HPDE6-E6E7 (cell line): ENCODE measurements around the gene MTCH1.
"Not testable (repeated sequence)": the region's sequence is repeated elsewhere in the genome, so short reads cannot be mapped to it uniquely, and the experiment has no call there.

Experiments used
- DNase-seq: peaks from one replicate; pipeline ENCODE4 v3.0.0; 2011; ENCODE audit warnings: missing footprints; ENCODE audit errors: extremely low spot score

The MTCH1 gene

DNA sequence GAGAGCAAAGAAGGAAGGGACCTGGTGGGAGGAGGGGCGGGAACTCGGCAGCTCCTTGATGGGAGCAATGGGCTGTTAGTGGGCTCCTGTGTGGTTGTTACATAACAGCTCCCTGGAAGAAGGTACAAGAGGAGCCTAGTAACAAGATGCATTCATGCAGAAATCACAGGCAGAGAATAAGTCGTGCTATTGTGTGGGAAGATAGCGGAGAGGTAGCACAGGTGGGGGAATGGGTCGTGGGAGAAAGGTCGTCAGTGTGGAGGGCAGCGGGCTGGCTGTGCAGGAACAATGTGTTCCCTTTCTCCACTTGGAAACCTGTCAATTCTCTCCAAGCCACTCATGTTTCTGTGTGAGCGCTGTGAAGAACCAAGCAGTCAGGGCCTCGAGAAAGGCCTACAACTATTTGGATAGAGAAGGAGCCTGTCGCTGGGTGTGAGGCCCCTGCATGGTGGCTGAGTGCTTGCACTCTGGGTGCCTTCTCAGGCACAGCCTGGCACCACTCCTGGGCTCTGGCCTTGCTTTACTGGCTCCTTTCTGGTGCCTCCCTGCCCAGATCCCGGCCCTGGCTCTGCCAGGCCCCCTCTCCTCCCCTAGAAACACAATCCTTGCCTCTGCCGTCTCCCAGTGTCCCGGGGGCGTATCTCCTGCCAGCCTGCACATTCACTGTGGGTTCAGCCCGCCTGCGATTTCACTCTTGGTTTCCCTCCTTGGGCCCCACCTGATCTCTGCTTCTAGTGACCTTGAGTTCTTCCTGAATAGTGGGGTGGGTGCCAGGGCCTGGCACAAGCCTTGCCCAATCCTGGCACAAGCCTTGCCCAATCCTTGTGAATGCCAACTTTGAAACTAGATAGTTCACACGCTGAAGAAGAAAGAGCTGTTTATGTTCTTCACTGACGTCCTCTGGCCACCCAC lies 12.1 kb upstream of the MTCH1 start:
- DNase-seq: no peak

DNA sequence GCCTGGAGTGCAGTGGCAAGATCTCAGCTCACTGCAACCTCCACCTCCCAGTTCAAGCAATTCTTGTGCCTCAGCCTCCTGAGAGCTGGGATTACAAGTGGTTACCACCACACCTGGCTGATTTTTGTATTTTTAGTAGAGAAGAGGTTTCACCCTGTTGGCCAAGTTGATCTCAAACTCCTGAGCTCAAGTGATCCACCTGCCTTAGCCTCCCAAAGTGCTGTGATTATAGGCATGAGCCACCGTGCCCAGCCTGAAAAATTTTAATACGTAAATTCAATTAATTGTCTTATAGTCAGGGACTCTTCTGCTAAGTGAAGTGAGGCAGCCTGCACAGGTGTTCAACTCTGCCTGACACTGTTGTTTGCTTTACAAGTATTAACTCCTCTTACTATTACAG lies 4.4 kb upstream of the MTCH1 start:
- DNase-seq: not testable (repeated sequence)

DNA sequence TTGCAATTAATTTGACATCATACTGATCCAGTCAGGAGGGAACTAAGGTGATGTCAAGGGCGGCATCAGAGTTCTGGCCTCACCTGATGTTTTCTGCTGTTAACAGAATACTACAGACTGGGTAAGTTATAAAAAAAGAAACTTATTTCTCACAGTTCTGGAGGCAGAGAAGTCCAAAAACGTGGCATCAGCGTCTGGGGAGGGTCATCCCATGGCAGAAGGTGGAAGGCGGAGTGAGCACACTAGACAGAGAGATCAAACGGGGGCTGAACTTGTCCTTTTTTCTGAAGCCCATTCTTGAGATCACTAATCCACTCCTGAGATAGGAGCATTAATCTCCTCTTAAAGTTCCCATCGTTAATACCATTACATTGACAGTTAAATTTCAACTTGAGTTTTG lies 3.3 kb upstream of the MTCH1 start:
- DNase-seq: no peak

DNA sequence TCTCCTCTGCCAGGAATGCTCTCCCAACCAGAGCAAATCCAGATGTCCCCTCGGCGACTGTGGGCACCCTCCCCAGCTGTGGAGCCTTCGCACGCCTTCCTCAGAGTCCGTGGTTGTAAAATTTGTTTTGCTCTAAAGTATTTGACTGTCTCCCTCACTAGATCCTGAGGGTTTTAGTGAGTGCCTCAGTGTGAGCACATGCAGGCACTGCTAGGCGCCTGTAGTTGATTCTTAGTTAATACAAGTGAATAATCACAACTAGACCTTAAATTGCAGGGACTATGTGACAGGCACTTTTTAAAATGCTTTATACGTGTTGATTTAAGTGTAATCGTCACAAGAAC lies 680 bp upstream of the MTCH1 start:
- no peak for DNase-seq

DNA sequence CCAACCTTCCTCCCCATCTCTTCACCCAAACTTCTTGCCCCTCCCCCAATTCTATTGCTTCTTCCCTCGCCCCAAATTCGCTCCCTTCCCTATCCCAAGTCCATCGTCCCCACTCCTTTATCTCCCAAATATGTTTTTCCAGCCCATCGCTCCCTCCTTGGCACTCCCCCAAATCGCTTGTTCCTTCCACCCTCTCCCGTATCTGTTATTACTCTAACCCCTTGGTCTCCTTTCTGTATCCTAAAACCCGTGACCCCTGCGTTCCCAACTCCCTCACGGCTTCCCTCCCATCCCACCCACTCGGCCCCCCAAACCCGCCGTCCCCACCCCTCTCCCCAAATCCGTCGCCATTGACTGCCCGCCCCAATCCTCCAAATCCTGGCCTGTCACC lies 584 bp downstream of the MTCH1 start:
- DNase-seq: no peak

DNA sequence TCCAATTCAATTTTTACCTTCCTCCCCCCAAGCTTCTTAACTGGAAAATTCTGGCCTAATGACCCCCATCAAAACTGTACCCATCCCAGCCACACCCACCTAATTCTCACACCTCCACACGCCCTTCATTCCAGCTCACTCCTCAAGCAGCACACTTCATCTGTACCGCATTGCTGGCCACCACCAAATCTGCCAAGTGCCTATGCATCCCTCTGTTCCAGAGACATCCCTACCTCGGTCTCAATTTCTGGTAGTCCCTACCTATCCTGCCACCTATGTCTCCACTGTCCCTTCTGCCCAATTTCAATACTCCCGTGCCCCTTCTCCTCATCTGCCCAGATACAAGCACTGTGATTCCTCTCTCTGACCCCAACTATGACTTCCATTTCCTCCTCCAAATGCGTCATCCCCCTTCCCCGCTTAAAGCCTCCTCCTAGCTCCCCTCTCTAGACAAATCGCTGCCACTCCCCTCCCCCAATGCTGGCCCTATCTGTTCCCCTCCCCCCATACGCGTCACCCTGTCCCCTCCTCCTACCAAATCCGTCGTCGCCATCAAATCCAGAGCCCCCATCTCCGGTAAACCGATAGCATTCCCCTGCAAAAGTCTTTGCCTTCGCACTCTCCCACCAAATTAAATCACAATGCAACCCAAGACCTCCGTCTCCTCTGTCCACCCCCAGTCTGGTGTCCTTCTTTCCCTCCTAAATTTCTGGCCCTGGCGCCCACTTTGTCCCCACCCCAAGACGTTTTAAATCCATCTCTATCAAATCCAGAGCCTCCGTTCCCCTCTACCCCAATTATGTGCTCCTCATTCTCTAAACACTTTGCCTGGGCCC lies 1.2 kb downstream of the MTCH1 start:
- no peak for DNase-seq

DNA sequence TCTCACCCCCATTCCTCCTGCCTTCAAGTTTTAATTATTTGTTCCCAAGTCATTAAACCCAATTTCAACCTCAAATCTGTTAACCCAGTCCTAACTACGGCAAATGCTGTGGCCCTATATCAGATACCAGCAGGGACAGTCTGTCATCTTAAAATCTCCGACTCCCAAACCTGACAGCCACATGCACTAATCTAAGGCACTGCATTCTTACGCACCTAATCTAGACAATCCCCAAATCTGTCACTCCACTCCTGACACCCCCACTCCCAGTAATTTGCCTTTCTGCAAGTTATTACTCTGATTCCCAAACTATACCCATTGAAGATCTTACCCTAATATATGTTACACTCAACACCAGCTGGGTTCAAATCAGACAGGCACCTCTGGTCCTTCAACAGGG lies 2.5 kb downstream of the MTCH1 start:
- DNase-seq: no peak

DNA sequence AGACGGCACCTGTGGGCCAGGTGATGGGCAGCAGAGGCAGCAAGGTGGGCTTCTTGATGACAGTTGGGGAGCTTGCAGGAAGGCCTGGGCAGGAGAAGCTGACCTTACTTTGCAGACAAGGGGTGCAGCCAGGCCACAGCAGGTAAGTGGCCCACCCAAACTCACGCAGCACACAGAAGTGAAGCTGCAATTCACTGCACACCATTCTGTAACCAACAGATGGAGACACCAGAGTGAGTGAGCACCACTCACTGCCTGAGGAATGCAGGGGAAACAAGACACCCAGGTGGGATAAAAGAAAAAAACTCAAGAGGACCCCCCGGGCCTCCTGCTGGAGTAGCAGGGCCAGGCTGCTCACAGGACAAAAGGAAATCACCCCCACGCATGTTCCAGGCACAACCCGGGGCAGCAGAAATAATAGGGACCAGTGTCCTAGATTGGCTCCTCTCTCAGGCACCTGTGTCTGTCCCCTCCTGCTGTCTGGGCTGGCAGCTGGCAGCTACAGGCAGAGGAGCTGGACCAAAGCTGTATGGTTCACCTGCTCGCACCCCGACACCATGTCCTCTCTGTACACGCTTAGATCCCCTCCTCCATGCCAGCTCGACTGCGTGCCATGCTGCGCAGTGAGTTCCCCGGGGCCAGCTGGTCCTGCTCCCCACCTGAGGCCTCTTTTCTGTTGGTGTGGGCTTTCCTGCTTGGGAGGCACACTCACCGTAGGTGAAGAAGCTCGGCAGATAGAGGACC lies 4.9 kb downstream of the MTCH1 start:
- DNase-seq: no peak

DNA sequence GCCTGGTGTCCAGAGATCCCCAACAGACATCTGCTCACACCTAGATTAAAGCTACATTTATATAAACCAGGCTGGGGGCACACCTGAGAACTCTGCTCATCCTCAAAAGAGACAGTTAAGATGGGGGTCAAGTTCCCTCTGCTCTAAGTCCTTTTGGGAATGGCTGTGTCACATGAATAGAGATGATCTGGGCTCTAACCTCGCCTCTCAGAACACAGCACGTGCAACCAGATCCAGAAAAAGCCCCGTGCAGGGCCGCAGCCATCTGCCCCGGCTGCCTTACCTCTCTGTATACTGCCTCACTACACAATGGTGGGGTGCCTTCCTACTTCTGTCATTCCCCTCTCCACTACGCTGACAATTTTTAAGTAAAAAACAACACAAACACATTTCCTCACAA lies 5.9 kb downstream of the MTCH1 start:
- no peak for DNase-seq

DNA sequence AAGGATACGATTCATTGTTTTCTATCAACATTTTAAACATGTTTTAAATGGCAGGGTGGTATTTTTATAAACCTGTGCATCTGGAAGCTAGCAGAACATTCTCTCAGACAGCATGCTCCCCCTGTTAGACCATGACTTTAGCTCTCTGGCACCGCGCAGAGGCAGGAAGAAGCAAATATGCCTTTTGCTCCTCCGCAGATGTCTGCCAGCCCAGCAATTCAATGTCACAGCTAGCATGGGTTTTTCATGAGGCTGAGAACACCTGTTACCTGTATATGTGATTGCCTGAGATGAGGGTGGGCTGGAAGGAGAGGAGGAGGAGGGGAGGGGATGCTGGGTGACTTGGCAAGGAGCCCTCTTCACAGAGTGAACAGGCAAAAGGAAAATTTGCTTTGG lies 6.7 kb downstream of the MTCH1 start:
- DNase-seq: no peak

DNA sequence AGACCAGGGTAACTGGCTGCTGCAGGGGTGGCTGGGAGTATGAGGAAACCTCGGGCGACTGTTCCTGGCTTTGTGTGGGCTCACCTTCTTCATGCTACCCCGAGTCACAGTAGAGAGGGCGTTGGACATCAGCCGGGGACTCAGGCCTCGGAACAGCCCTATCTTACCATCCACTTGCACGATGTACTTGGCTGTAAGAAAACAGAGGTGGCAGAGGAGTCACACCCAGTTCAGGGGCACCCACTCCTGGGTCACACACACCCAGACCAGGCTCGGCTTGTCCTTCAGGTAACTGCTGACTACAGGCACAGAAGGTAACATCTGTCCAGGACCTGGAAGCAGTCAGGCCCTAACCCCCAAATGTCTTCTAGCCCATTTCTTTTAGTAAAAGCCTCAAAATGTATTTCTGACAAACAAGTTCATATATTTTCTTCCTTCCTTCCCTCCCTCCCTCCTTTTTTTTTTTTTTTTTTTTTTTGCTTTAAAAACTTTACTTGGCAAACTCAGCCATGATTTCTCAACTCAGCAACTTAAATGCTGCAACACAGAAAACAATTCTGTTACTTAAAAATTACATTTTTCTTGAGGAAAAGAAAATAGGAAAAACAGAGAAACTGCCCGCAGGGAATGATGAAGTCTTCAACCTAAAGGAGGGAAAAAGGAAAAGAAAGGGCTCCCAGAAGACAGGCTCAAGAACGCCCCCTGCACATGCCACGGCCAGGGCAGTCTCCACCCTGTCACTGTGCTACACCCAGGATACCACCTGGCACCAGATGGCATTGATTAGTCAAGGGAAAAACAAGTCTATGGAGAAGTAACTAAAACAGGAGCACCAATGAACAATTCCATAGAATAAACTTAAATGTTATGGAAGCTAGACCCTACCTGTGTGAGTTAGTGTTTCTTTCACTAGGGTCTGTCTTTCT lies 7.3 kb downstream of the MTCH1 start:
- DNase-seq: no peak

DNA sequence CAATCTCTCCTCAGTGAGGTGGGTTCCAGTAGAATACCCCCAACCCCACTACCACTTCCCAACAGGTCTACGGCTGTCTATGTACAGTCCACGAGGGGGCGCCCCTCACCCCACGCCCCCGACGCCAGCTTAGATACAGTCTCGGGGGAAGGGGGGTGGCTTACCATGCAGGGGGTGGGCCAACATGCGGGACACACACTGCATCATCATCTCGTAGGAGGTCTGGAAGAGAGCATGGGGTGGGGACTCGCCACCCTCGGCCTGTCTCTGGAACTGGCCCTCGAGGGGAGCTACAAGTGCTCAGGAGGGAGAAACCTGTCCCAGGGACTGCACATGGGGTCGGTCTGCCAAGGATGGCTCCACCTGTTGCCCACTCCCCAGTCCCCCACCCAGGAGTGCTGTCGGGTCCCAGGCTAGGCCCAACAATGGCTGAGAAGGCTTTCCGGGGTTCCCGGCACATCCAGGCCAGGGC lies 8.5 kb downstream of the MTCH1 start:
- no peak for DNase-seq

DNA sequence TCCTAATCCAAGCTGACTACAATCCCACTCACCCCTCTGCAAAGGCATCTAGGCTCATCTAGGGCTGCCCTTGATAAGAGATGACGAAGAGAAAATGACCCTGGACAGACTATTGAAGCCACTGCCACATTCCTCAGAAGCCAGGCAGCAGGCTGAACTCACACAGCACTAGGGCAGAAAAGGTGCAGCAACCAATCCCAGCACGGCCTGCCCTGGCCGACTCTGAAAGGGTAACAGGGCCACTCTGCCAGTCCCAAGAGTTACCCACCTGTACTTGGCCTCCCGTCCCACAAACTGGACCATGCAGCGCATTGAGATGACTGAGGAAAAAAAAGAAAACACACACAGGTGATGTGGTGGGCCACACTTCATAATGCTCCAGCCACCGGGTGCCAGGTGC lies 9.1 kb downstream of the MTCH1 start:
- no peak for DNase-seq

DNA sequence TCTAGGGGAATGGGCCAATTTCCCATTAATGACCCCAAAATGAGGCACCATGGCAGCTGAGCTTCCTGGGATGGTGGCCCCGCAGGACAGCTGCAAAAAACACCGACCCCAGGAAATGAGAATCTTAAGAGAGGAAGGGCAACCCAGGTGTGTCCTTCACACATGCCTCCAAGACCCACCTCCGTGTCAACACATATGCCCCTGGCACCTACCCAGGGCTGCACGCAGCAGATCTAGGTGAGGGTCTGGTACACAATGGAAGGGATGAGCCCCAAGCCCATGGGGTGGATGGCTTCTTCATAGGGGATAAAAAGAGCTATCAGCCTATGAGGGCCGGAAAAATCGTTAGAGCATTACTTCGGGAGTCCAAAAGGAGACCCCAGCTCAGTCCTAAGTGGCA lies 9.5 kb downstream of the MTCH1 start:
- DNase-seq: no peak

DNA sequence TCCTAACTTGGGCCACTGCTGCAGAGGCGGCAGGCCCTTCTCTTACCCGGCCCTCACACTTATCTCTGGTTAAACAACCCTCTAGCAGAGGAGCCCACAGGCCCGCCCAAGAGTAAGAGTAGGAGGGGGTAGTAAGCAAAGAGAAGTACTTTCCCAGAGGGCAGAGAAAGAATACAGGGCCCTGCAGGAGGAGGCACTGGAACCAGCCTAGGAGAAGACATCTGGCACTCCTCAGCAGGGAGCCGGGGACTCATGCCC lies 10.1 kb downstream of the MTCH1 start:
- DNase-seq: no peak

DNA sequence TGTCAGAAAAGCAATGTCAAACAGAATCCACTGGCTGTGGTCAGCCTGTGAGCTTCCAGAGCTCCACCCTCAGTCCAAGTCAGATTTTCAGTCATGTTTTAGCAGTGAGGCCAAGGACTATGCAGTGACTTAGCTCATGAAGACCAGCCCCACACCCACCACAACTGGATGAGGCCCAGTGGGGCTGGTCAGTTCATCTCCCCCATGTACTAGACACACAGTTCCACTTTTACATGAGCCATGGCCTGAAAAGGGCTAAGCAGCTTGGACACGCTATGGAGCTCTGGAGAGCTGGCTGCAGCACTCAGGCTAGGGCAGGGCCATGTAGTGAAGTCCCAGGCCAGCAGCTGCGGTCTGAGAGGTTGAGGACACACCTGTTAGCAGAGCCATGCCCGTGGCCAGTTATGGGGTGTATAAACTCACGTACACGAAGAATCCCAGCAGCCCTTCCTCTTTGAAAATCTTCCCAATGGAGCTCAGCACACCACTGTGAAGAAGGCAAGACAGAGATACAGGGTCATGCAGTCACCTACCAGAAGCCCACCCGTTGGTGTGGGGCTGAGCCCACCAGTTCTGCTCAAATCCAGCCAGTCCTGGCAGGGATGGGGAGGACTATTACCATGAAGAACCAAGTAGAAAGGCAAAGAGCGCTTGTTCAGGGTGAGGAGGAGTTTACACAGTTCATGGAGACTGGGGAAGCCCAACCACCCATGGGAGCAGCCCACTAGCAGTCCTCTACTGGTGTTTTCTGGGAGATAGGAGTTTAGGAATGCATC lies 10.6 kb downstream of the MTCH1 start:
- DNase-seq: no peak

DNA sequence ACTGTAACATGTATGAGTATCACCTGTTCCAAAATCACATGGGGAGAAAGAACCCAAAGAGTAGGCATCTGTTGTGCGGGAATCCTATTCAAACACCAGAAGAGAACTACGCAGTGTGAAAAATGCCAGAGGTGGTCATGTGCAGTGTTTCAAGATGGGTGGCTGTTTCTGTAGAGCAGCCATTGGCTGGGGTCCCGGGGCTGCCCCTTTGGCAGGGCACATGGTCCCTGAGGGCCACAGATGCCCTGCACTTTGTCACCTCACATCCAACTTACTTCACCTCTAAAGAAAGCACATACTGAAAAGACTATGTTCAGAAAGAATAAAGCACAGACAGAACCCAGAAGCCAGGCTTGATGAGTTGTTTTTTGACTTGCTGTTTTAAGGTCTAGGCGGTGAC lies 12.3 kb downstream of the MTCH1 start:
- no peak for DNase-seq

DNA sequence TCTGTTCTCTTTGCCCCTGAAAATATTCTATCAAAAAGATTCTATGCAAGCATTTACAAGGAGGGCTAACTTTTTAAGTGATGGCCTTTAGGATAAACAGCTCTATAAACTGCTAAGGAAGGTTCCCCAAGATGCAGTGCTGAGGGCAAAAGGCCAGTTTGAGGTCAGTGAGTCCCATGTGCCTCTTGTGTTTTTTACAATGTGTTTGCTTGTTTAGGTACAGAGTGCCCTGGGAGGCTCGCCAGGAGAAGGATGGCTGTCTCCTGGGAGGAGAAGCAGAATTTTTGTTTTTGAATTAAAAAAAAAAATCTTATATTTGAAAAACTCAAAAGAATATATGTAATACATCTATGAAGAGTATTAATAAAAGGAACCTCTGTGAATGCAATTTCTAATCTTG lies 12.8 kb downstream of the MTCH1 start:
- no peak for DNase-seq

DNA sequence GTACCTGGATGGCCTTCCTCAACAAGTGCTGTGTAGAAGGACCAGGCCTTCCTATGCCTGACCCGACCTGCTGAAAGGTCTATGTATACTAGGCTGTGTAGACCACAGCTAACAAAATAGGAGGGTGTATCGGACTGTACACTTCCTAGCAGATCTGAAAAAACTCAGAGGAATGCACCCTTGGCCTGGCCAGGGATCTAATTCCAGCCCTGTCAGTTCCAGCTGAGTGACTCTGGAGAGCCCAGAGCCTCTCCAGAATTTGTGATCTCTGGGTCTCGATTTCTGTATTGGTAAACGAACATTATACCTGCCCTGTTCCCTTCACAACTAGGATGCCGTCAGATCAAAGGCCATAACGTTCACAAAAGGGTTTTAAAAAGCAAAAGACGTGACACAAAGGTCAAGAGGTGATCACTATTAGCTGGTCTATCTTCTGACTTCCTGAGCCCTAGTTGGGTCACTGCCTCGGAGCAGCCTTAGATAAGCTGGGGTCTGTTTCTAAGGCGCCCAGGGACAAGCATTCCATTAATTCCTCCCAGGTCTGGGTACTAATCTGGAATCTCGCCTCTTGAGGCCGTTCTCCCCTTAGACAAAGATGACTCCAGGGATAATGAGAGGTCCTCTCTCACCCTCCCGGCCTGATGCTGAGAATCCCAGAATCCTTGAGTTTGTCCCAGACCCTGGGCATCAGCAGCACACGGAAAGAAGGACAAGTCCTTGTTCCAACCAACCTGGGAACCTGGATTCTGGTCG lies 13.9 kb downstream of the MTCH1 start:
- no peak for DNase-seq
